GM18508 (cell line): Measurements from ENCODE around the gene PALD1.
"Not testable (repeated sequence)": the region's sequence is repeated elsewhere in the genome, so short reads cannot be mapped to it uniquely, and the experiment has no call there.

Source experiments
- ATAC-seq: cut with Tn5 transposase; IDR thresholded peaks from one replicate; pipeline ENCODE4 v1.9.1; 2021; ENCODE audit warnings: moderate number of reproducible peaks; ENCODE audit not compliant: insufficient read depth, unreplicated experiment

Gene PALD1

GRCh38 chr10:70597856-70598815 is 119.6 kb downstream of the PALD1 start:
- no peak for ATAC-seq

GRCh38 chr10:70598857-70599295 is 120.3 kb downstream of the PALD1 start:
- no peak for ATAC-seq

GRCh38 chr10:70599319-70599718 is 120.8 kb downstream of the PALD1 start:
- no peak for ATAC-seq

GRCh38 chr10:70599791-70600190 is 121.2 kb downstream of the PALD1 start:
- ATAC-seq: no peak

GRCh38 chr10:70600512-70601395 is 122.2 kb downstream of the PALD1 start:
- ATAC-seq: no peak

- no peak for ATAC-seq
These were observed 123.2 kb downstream of the PALD1 start for GRCh38 chr10:70601746-70602145.

- no peak for ATAC-seq
These were observed 124.3 kb downstream of the PALD1 start, which contains the start of gene PRF1 for GRCh38 chr10:70602665-70603448. Gene PRF1, minus strand, starts transcription at chr10:70602741. Its CDS starts 1,839 bp downstream, at chr10:70600902.

- no peak for ATAC-seq
These were observed 124.9 kb downstream of the PALD1 start for GRCh38 chr10:70603449-70603801.

GRCh38 chr10:70604106-70604505 is 125.5 kb downstream of the PALD1 start:
- ATAC-seq: no peak

GRCh38 chr10:70605161-70605560 is 126.6 kb downstream of the PALD1 start:
- ATAC-seq: no peak

- ATAC-seq: no peak
These were observed 129.4 kb downstream of the PALD1 start for GRCh38 chr10:70607936-70608335.

GRCh38 chr10:70613941-70614340 is 135.4 kb downstream of the PALD1 start:
- no peak for ATAC-seq

- not testable (repeated sequence) for ATAC-seq
These were observed 135.8 kb downstream of the PALD1 start for GRCh38 chr10:70614364-70614763.

GRCh38 chr10:70615211-70615610 is 136.6 kb downstream of the PALD1 start:
- no peak for ATAC-seq

GRCh38 chr10:70615784-70616522 is 137.4 kb downstream of the PALD1 start:
- no peak for ATAC-seq

- ATAC-seq: no peak
These were observed 138.2 kb downstream of the PALD1 start for GRCh38 chr10:70616761-70617160.
